ENCODE measurements around the gene NAV2. TPM values are rescaled to one million over a fixed set of nuclear protein-coding genes. Genes with fewer than 3 reads are reported as not detected.

The NAV2 gene
- total RNA-seq, 1 donor from 2014 or later = 44.8 TPM

DNA sequence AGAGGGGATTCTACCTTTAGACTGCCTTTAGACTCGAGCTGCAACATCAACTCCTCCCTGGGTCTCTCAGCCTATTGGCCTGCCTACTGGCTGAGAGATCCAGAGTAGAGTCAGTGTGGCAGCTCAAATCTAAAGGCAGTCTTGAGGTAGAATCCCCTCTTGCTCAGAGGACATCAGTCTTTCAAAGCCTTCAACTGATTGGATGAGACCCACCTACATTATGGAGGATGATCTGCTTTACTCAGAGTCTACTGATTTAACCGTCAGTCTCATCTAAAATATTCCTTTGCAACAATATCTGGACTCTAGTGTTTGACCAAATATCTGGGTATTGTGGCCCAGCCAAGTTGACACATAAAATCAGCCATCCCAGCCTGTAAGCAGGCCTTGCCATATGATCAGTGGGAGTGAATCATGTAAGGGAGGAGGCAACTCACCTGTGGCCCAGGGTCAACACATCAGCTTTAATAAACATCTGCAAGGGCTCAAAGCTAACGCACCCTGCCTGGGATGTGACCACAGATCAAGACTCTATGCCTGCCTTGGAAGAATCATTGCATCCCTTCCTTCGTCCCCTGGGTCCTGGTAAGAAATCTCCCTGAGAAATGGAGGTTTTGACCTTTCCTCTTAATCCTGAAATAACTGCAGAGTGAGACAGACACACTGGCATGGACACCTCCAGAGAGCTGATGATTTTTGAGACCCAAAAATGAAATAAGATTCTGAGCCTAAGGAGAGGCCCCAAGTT lies 249.6 kb downstream of the NAV2 start:
- Histone ChIP-seq H3K27ac (peak overlapping the region; percentile 17), H3K4me3 (no peak overlapping the region), H3K4me1 (peaks cover 4% of the 10 kb centered on the region), H3K36me3 (no peaks in the 10 kb centered on the region), H3K27me3 (no peaks in the 10 kb centered on the region), H3K9me3 (no peaks in the 10 kb centered on the region)
- TF ChIP-seq, protein P1, sequence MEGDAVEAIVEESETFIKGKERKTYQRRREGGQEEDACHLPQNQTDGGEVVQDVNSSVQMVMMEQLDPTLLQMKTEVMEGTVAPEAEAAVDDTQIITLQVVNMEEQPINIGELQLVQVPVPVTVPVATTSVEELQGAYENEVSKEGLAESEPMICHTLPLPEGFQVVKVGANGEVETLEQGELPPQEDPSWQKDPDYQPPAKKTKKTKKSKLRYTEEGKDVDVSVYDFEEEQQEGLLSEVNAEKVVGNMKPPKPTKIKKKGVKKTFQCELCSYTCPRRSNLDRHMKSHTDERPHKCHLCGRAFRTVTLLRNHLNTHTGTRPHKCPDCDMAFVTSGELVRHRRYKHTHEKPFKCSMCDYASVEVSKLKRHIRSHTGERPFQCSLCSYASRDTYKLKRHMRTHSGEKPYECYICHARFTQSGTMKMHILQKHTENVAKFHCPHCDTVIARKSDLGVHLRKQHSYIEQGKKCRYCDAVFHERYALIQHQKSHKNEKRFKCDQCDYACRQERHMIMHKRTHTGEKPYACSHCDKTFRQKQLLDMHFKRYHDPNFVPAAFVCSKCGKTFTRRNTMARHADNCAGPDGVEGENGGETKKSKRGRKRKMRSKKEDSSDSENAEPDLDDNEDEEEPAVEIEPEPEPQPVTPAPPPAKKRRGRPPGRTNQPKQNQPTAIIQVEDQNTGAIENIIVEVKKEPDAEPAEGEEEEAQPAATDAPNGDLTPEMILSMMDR (IDR thresholded peaks at IDR 0.05) = no peak
- intact Hi-C loops (cut with DNase I) = no loop called here
- DNase-seq (no peak), ATAC-seq (no peak)

DNA sequence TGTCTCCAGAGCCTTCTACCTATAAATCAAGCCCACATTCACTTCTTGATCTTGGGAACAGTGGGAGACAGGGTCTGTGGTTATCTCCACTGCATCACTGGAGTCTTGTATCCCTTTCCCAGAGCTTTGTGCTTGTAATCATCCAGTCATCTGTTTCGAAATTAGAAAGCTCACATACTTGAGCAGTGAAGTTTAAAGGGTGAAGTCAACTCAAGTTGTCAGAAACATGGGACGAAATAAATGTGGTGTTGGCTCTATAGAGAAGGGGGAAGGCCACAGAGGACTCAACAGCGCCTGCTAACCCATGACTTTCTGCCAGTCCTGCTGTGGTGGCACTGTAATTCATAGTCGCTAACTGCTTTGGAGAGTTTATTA lies 250.2 kb downstream of the NAV2 start:
- no peak for DNase-seq
- peak; percentile 29 for ATAC-seq
- H3K36me3 ChIP-seq = no peaks in the 10 kb centered on the region
- no peaks in the 10 kb centered on the region for H3K9me3 ChIP-seq
- TF ChIP-seq, protein P1 (IDR thresholded peaks at IDR 0.05) = no peak
- intact Hi-C loops (cut with DNase I) = no loop called here
- H3K27me3 ChIP-seq = no peaks in the 10 kb centered on the region
- H3K27ac ChIP-seq = no peak overlapping the region
- H3K4me1 ChIP-seq = peaks cover 4% of the 10 kb centered on the region
- no peak overlapping the region for H3K4me3 ChIP-seq

DNA sequence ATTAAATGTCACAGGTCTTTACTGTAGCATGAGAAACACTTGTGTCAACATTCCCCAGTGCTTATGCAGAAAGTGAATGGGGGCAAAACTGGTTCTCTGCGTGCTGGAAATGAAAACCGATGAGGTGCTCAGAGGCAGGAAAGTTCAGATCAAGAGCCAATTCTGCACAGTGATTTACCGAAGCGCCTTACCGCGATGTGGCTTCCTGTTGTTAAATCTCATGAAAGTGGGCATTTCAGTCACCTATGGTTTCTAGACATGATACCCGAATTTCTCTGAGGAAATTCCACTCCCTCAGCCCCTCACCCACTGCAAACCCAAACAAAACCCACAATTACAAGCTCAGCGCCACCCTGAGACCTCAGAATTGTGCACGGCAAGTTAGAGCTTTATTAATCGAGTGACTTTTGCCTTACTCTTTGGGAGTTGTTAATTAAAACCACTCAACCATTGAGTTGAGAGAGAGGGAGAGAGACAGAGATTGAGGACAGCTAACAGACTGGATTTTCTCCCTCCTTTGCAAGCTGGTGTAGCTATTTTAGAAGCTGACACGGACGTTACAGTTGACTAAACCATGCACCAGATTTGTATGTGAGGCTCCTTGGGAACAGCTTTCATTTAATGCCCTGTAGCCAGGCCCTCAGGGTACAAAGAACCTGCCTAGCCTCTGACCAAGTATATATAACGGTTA lies 251.2 kb downstream of the NAV2 start:
- DNase-seq (no peak), ATAC-seq (no peak)
- no peaks in the 10 kb centered on the region for H3K27me3 ChIP-seq
- no peaks in the 10 kb centered on the region for H3K36me3 ChIP-seq
- no peak overlapping the region for H3K27ac ChIP-seq
- peaks cover 4% of the 10 kb centered on the region for H3K4me1 ChIP-seq
- H3K9me3 ChIP-seq = no peaks in the 10 kb centered on the region
- TF ChIP-seq, protein P1 (IDR thresholded peaks at IDR 0.05) = no peak
- H3K4me3 ChIP-seq = no peak overlapping the region
- intact Hi-C loops (cut with DNase I) = no loop called here

DNA sequence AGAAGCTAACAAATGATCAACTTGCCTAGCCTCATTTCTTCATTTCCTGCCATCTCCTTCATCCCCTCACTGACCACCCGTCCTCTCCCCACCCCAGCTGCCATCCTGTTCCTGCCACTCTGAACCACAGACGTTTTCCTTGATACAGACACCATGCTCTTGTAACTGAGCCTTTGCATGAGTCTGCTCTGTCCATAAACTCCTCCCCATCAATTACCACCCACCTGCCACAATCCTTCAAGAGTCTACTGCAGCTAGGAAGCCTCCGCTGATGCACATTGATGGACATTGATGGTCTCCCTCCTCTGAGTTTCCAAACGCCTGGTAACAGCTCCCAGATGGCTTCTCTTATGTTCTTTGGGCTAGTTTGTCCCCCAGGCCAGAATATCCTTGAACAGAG lies 253.8 kb downstream of the NAV2 start:
- H3K27ac ChIP-seq = no peak overlapping the region
- TF ChIP-seq, protein P1 (IDR thresholded peaks at IDR 0.05) = no peak

DNA sequence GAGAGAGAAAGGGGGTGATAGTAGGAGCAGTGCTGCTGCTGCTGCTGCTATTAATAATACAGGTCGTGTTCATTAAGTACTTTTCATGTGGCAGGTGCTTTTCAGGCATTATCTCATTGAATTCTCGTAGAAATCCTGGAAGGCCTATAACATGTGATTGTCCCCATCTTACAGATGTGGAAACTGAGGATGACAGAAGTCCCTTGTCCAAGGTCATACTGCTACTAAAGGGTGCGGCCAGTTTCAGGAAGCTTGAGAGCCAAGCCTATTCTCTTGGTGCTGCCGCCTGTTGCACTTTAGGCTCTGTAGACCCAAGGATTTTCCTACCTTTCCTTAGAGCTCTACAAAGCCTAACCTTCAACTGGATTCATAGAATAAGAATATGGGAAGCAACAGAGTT lies 254.3 kb downstream of the NAV2 start:
- no peak overlapping the region for H3K27ac ChIP-seq
- H3K9me3 ChIP-seq = no peaks in the 10 kb centered on the region
- intact Hi-C loops (cut with DNase I) = no loop called here
- no peaks in the 10 kb centered on the region for H3K36me3 ChIP-seq
- TF ChIP-seq, protein P1 (IDR thresholded peaks at IDR 0.05) = no peak
- peaks cover 4% of the 10 kb centered on the region for H3K4me1 ChIP-seq
- DNase-seq (no peak), ATAC-seq (no peak)
- no peak overlapping the region for H3K4me3 ChIP-seq
- H3K27me3 ChIP-seq = no peaks in the 10 kb centered on the region

More for the DNA sequence above, 253.8 kb downstream of the NAV2 start:
- Histone ChIP-seq H3K4me3 (no peak overlapping the region), H3K27me3 (no peaks in the 10 kb centered on the region), H3K4me1 (peaks cover 4% of the 10 kb centered on the region), H3K9me3 (no peaks in the 10 kb centered on the region), H3K36me3 (no peaks in the 10 kb centered on the region)
- no peak for ATAC-seq
- intact Hi-C loops (cut with DNase I) = no loop called here
- no peak for DNase-seq

Data from upper lobe of right lung (tissue), 1 donor.